Measurements from ENCODE around the gene NKX1-1.

The NKX1-1 gene

DNA sequence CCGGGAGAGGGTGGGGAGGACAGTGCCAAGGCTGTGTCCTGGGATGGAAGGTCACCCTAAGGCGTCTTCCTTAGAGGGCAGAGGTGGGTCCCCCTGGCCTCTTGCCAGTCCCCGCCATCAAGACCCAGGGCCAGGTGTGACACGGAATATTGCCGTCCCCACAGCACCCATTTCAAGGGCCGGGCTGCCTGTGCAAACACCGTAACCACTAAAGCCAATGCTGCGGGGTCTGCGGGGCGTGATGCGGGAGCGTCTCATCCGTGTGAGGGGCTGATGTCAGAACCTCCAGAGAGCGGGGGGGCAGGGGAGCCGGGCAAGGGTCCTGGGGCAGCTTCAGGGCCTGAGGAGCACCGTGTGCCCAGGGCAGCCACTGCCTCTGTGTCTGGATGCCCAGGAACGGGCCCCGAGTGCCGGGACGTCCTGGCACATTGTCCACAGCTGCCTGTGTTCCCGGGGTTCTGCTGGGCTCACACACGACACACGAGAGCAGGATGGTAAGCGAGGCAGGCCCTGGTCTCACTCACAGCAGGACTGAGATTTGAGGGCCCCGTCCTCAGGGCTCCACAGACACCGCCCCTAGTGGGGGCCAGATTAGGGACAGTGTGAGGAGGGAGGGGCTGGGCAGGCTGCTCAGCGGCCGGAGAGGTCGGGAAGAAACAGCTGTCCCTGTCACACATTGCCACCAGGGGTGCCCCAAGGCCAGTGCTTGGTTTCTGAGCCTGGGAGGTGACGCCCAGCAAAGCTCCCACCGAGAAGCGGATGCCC lies 29.2 kb downstream of the NKX1-1 start:
- 93% methylated on average over 32 of the region's 32 CpGs for WGBS
- H3K14ac ChIP-seq (ENCODE audit: low read length in 2 of 2): no peak overlapping the region
- no peak overlapping the region for H4K91ac ChIP-seq (ENCODE audit: low read length)

DNA sequence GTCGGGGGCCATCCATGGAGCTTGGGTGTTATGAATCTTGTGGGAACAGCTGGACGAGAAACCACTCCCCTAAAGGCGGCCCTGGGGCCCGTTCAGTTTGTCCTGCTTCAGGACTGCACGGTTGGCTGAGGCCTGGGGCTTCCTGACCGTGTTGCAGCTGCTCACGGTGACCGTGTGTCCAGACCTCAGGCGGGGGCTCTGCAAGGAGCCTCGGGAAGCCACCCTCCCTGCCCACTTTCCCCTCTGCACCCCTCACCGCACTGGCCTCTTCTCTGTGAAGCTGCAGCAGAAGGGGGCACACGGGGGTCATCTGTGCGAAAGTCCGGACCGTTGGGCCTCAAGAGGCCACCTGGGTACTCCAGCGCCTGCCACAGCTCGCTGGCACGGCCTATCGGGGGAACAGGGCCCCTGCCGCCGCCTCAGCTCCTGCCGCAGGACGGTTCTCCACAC lies 29.8 kb downstream of the NKX1-1 start:
- DNase-seq: no peak
- Histone ChIP-seq H3K4me1 (ENCODE audit: control insufficient read depth, insufficient read depth, low read depth, low read length) (no peaks in the 10 kb centered on the region), H2BK15ac (ENCODE audit: low read depth, poor library complexity, severe bottlenecking) (no peak overlapping the region), H2BK120ac (ENCODE audit: low read depth, low read length) (no peak overlapping the region), H2AFZ (ENCODE audit: low read depth, low read length) (no peak overlapping the region), H3K14ac (ENCODE audit: low read length in 2 of 2) (no peak overlapping the region), H3K4ac (ENCODE audit: low read depth in 1 of 2, low read length in 2 of 2) (no peak overlapping the region), H4K8ac (ENCODE audit: low read length) (no peak overlapping the region), H3K9me3 (ENCODE audit: control insufficient read depth, low read length) (no peaks in the 10 kb centered on the region), H4K91ac (ENCODE audit: low read length) (no peak overlapping the region), H3K27me3 (ENCODE audit: control insufficient read depth in 1 of 2, insufficient read depth in 1 of 2, low read length in 2 of 2) (no peaks in the 10 kb centered on the region), H2BK5ac (ENCODE audit: low read depth, low read length, poor library complexity, severe bottlenecking) (no peak overlapping the region), H3K18ac (ENCODE audit: low read depth in 1 of 2, low read length in 2 of 2) (no peak overlapping the region), H2BK12ac (ENCODE audit: low read length in 2 of 2) (no peak overlapping the region), H3K79me1 (replicated peaks; ENCODE audit: low read length, poor library complexity, severe bottlenecking) (no peaks in the 10 kb centered on the region), H3K27ac (ENCODE audit: low read length, poor library complexity, severe bottlenecking) (no peak overlapping the region), H2AK5ac (ENCODE audit: low read length, severe bottlenecking) (no peak overlapping the region), H3K36me3 (ENCODE audit: control insufficient read depth in 1 of 2, insufficient read depth in 2 of 2, low read depth in 1 of 2, low read length in 2 of 2) (peaks cover 19 to 74% of the 10 kb centered on the region in 2 experiments), H3K9ac (ENCODE audit: low read length) (no peak overlapping the region), H3K4me2 (ENCODE audit: low read length, poor library complexity, severe bottlenecking) (no peak overlapping the region), H3K4me3 (ENCODE audit: insufficient read depth in 1 of 2, low read depth in 1 of 2, low read length in 2 of 2) (no peak overlapping the region), H3K23ac (ENCODE audit: low read length in 2 of 2) (no peak overlapping the region)
- WGBS: 91% methylated on average over 21 of the region's 23 CpGs

More for the DNA sequence above, 29.2 kb downstream of the NKX1-1 start:
- Histone ChIP-seq H3K18ac (ENCODE audit: low read depth in 1 of 2, low read length in 2 of 2) (no peak overlapping the region), H3K4me3 (ENCODE audit: insufficient read depth in 1 of 2, low read depth in 1 of 2, low read length in 2 of 2) (no peak overlapping the region), H3K9me3 (ENCODE audit: control insufficient read depth, low read length) (no peaks in the 10 kb centered on the region), H4K8ac (ENCODE audit: low read length) (no peak overlapping the region), H3K27me3 (ENCODE audit: control insufficient read depth in 1 of 2, insufficient read depth in 1 of 2, low read length in 2 of 2) (no peaks in the 10 kb centered on the region), H3K4me1 (ENCODE audit: control insufficient read depth, insufficient read depth, low read depth, low read length) (no peaks in the 10 kb centered on the region), H2BK120ac (ENCODE audit: low read depth, low read length) (no peak overlapping the region), H3K27ac (ENCODE audit: low read length, poor library complexity, severe bottlenecking) (no peak overlapping the region), H2BK12ac (ENCODE audit: low read length in 2 of 2) (no peak overlapping the region), H2BK15ac (ENCODE audit: low read depth, poor library complexity, severe bottlenecking) (no peak overlapping the region), H3K9ac (ENCODE audit: low read length) (no peak overlapping the region), H2AK5ac (ENCODE audit: low read length, severe bottlenecking) (no peak overlapping the region), H3K4me2 (ENCODE audit: low read length, poor library complexity, severe bottlenecking) (no peak overlapping the region), H3K4ac (ENCODE audit: low read depth in 1 of 2, low read length in 2 of 2) (no peak overlapping the region), H3K36me3 (ENCODE audit: control insufficient read depth in 1 of 2, insufficient read depth in 2 of 2, low read depth in 1 of 2, low read length in 2 of 2) (peaks cover 15 to 74% of the 10 kb centered on the region in 2 experiments), H2BK5ac (ENCODE audit: low read depth, low read length, poor library complexity, severe bottlenecking) (no peak overlapping the region), H3K79me1 (replicated peaks; ENCODE audit: low read length, poor library complexity, severe bottlenecking) (no peaks in the 10 kb centered on the region), H3K23ac (ENCODE audit: low read length in 2 of 2) (no peak overlapping the region), H2AFZ (ENCODE audit: low read depth, low read length) (no peak overlapping the region)
- DNase-seq: no peak

DNA sequence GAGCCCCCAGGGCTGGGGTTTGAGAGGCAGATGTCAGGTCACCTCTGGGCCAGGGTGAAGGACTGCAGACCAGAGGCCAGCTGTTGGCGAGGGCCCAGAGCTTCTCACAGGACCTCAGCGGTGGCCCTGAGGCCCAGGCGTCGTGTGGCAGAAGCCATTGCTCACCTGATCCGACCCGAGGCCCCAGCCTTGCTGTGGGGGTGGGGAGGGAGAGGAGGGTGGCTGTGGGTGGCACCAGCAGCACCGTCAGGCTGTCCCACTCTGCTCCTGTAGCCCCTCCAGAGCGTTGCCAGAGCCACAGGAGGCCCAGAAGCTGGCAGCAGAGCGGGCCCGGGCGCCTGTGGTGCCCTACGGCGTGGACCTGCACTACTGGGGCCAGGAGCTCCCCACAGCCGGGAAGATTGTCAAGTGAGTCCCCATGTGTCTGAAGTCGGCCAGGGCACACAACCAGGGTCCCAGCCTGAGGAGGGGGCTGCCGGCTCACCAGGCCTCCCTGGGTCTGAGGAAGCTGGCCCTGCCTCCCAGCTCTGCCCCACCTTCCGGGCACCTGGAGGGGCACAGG lies 30.4 kb downstream of the NKX1-1 start:
- H3K18ac ChIP-seq (ENCODE audit: low read depth in 1 of 2, low read length in 2 of 2): no peak overlapping the region
- H3K14ac ChIP-seq (ENCODE audit: low read length in 2 of 2): no peak overlapping the region
- no peaks in the 10 kb centered on the region for H3K79me1 ChIP-seq (replicated peaks; ENCODE audit: low read length, poor library complexity, severe bottlenecking)
- H2AFZ ChIP-seq (ENCODE audit: low read depth, low read length): no peak overlapping the region
- 92% methylated on average over 16 of the region's 17 CpGs for WGBS
- H4K8ac ChIP-seq (ENCODE audit: low read length): no peak overlapping the region
- peak overlapping the region; percentile 11 for H4K91ac ChIP-seq (ENCODE audit: low read length)
- no peaks in the 10 kb centered on the region for H3K27me3 ChIP-seq (ENCODE audit: control insufficient read depth in 1 of 2, insufficient read depth in 1 of 2, low read length in 2 of 2)
- no peaks in the 10 kb centered on the region for H3K9me3 ChIP-seq (ENCODE audit: control insufficient read depth, low read length)
- no peak overlapping the region for H3K4me3 ChIP-seq (ENCODE audit: insufficient read depth in 1 of 2, low read depth in 1 of 2, low read length in 2 of 2)
- H2BK5ac ChIP-seq (ENCODE audit: low read depth, low read length, poor library complexity, severe bottlenecking): no peak overlapping the region
- H3K4me1 ChIP-seq (ENCODE audit: control insufficient read depth, insufficient read depth, low read depth, low read length): no peaks in the 10 kb centered on the region
- H2BK15ac ChIP-seq (ENCODE audit: low read depth, poor library complexity, severe bottlenecking): no peak overlapping the region
- H2BK120ac ChIP-seq (ENCODE audit: low read depth, low read length): no peak overlapping the region
- no peak overlapping the region for H2BK12ac ChIP-seq (ENCODE audit: low read length in 2 of 2)
- no peak overlapping the region for H3K27ac ChIP-seq (ENCODE audit: low read length, poor library complexity, severe bottlenecking)
- no peak overlapping the region for H2AK5ac ChIP-seq (ENCODE audit: low read length, severe bottlenecking)
- H3K4me2 ChIP-seq (ENCODE audit: low read length, poor library complexity, severe bottlenecking): no peak overlapping the region
- no peak overlapping the region for H3K9ac ChIP-seq (ENCODE audit: low read length)
- peaks cover 25 to 75% of the 10 kb centered on the region in 2 experiments for H3K36me3 ChIP-seq (ENCODE audit: control insufficient read depth in 1 of 2, insufficient read depth in 2 of 2, low read depth in 1 of 2, low read length in 2 of 2)
- H3K23ac ChIP-seq (ENCODE audit: low read length in 2 of 2): no peak overlapping the region
- DNase-seq: no peak
- no peak overlapping the region for H3K4ac ChIP-seq (ENCODE audit: low read depth in 1 of 2, low read length in 2 of 2)

DNA sequence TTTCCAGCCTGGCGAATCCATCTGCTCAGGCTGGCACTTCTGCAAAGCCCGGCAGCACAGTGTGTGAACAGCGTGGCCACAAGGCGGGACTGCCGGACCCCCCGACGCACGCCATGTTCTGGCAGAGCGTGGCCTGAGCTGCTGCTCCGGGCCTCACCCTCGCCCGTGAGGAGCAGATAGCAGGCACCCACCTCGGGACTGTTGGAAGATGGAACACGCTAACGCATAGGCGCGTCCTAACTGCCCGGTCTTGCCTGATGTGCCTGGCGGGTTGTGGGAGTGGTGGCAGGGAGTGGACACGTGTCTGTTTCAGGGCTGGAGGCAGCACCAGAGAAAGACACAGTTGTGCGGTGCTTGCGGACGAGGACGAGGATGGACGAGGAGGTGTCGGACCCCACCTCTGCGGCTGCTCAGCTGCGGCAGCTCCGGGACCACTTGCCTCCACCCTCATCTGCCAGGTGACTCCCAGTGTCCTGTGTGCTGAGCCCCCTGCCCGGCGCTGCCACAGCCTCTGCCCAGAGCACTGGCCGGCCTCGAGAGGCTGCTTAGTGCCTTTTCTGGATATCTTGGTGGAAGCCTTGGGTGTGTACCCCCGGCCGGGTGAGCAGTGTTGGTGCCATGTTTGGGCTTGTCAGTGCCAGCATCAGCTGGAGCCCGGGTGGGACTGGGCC lies 31.1 kb downstream of the NKX1-1 start:
- H3K18ac ChIP-seq (ENCODE audit: low read depth in 1 of 2, low read length in 2 of 2): no peak overlapping the region

More for the DNA sequence above, 31.1 kb downstream of the NKX1-1 start:
- Histone ChIP-seq H3K9ac (ENCODE audit: low read length) (no peak overlapping the region), H3K4me3 (ENCODE audit: insufficient read depth in 1 of 2, low read depth in 1 of 2, low read length in 2 of 2) (no peak overlapping the region), H3K79me1 (replicated peaks; ENCODE audit: low read length, poor library complexity, severe bottlenecking) (peaks cover 2% of the 10 kb centered on the region), H3K27me3 (ENCODE audit: control insufficient read depth in 1 of 2, insufficient read depth in 1 of 2, low read length in 2 of 2) (no peaks in the 10 kb centered on the region), H2BK120ac (ENCODE audit: low read depth, low read length) (no peak overlapping the region), H2BK5ac (ENCODE audit: low read depth, low read length, poor library complexity, severe bottlenecking) (no peak overlapping the region), H3K4ac (ENCODE audit: low read depth in 1 of 2, low read length in 2 of 2) (peak overlapping the region in 1 of 2 experiments; percentile 35), H3K4me1 (ENCODE audit: control insufficient read depth, insufficient read depth, low read depth, low read length) (no peaks in the 10 kb centered on the region), H2AFZ (ENCODE audit: low read depth, low read length) (no peak overlapping the region), H2BK12ac (ENCODE audit: low read length in 2 of 2) (no peak overlapping the region), H3K14ac (ENCODE audit: low read length in 2 of 2) (no peak overlapping the region), H3K36me3 (ENCODE audit: control insufficient read depth in 1 of 2, insufficient read depth in 2 of 2, low read depth in 1 of 2, low read length in 2 of 2) (peaks cover 25 to 74% of the 10 kb centered on the region in 2 experiments), H3K4me2 (ENCODE audit: low read length, poor library complexity, severe bottlenecking) (no peak overlapping the region), H3K23ac (ENCODE audit: low read length in 2 of 2) (no peak overlapping the region), H4K8ac (ENCODE audit: low read length) (no peak overlapping the region), H2AK5ac (ENCODE audit: low read length, severe bottlenecking) (no peak overlapping the region), H4K91ac (ENCODE audit: low read length) (peak overlapping the region; percentile 16), H3K27ac (ENCODE audit: low read length, poor library complexity, severe bottlenecking) (no peak overlapping the region), H3K9me3 (ENCODE audit: control insufficient read depth, low read length) (no peaks in the 10 kb centered on the region), H2BK15ac (ENCODE audit: low read depth, poor library complexity, severe bottlenecking) (no peak overlapping the region)
- no peak for DNase-seq
- 94% methylated on average over 36 of the region's 36 CpGs for WGBS

Measured in mesenchymal stem cell (in vitro differentiated cells and primary cell).